OCI-LY3 (cell line): Measurements from ENCODE around the gene KLC1.

Source experiments
- EZH2phosphoT487 ChIP-seq: fragments of 200-600 bp; shearing (Covaris generic); IDR thresholded peaks from 2 replicates; pipeline ENCODE4 v1.6.1; 2018; ENCODE audit warnings: antibody characterized with exemption, mixed run types, low read depth
- TF ChIP-seq, protein P1 (sequence below): fragments of 200-600, 300-600 bp; sonication (generic); IDR thresholded peaks from 2 replicates; pipeline ENCODE4 v1.5.1; 2014; ENCODE audit warnings: antibody characterized with exemption, low read length, low read depth

DNA sequence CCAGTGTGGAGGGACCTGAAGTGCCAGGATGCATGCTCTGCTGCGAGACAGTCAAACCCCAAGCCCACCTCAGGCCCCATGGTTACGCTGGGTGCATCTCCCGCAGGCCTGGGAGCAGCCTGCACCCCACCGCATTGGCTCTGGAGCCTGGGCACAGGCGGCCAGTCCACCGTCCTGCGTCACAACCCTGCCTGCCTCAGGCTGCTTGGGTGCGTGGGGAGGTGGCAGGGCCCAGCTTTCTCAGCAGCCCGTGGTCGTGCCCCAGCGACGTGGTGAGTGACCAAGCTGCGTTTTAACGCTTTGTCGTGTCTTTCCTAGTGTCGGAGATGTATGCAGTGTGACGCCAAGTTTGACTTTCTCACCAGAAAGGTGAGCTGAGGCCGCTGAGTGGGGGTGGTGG lies 97.5 kb downstream of the KLC1 start:
- TF ChIP-seq, protein P1, sequence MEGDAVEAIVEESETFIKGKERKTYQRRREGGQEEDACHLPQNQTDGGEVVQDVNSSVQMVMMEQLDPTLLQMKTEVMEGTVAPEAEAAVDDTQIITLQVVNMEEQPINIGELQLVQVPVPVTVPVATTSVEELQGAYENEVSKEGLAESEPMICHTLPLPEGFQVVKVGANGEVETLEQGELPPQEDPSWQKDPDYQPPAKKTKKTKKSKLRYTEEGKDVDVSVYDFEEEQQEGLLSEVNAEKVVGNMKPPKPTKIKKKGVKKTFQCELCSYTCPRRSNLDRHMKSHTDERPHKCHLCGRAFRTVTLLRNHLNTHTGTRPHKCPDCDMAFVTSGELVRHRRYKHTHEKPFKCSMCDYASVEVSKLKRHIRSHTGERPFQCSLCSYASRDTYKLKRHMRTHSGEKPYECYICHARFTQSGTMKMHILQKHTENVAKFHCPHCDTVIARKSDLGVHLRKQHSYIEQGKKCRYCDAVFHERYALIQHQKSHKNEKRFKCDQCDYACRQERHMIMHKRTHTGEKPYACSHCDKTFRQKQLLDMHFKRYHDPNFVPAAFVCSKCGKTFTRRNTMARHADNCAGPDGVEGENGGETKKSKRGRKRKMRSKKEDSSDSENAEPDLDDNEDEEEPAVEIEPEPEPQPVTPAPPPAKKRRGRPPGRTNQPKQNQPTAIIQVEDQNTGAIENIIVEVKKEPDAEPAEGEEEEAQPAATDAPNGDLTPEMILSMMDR = no peak
- TF ChIP-seq EZH2phosphoT487 = no peak
